Uterus (tissue), 2 donors: ENCODE results near the gene SLC16A6.

Source experiments
- CTCF ChIP-seq, 4 experiments: fragments of 200-600 bp in 2 of 4; fragments of 450-650 bp in 2 of 4; sonication (generic) in 2 of 4; IDR thresholded peaks; one replicate each; pipeline ENCODE4 v1.5.1; 2016 to 2019; ENCODE audit warnings: antibody characterized with exemption in 4 of 4, mild to moderate bottlenecking in 2 of 4, moderate library complexity in 1 of 4
- POLR2A ChIP-seq, 2 donors: fragments of 450-650 bp; IDR thresholded peaks; one replicate each; pipeline ENCODE4 v1.6.1; 2016; ENCODE audit warnings: antibody characterized with exemption in 2 of 2, mild to moderate bottlenecking in 1 of 2, moderate library complexity in 1 of 2

DNA sequence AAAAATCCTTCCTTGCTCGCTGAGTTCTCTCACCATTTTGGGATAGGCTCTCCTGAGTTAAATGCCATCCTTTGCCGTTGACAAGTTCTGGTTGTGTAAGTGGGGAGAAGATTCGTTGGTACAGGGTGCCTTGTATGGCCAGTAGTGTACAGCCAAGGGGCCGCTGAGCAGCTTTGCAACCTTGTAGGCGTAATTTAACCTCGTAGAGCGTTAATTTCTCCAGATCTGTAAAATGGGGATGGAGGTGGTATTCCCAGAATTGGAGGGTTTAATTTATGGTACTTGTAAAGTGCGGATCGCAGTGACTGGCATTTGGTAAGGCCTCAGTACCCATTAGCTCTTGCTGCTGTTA is 1.7 kb upstream of the SLC16A6 start:
- TF ChIP-seq POLR2A (IDR thresholded peaks at IDR 0.05) (no peak), CTCF (IDR thresholded peaks at IDR 0.05) (no peak)
